COLO668 (cell line): Measurements from ENCODE around the gene CACNA2D4.
A peak's percentile ranks its signal among the peaks of the same experiment; 100 is the strongest.

Experiments
- DNase-seq: peaks from one replicate; lab custom pipeline; 2025; ENCODE audit not compliant: unreplicated experiment; lab: John Stamatoyannopoulos, UW

CACNA2D4 gene

GRCh38 chr12:1917172-1918070, 1.0 kb downstream of the CACNA2D4 start:
- DNase-seq, result no peak

- no peak for DNase-seq
These were observed 1.9 kb downstream of the CACNA2D4 start for GRCh38 chr12:1916371-1917171.

- no peak for DNase-seq
These were observed 3.1 kb downstream of the CACNA2D4 start for GRCh38 chr12:1915082-1915968.

GRCh38 chr12:1914114-1914911, 4.1 kb downstream of the CACNA2D4 start:
- DNase-seq, result no peak

GRCh38 chr12:1913377-1914113, 4.9 kb downstream of the CACNA2D4 start:
- no peak for DNase-seq

- no peak for DNase-seq
These were observed 5.7 kb downstream of the CACNA2D4 start for GRCh38 chr12:1912580-1913376.

GRCh38 chr12:1911598-1912575, 6.6 kb downstream of the CACNA2D4 start:
- peak; percentile 73 for DNase-seq

- DNase-seq, result no peak
These were observed 8.0 kb downstream of the CACNA2D4 start for GRCh38 chr12:1910468-1910867.

GRCh38 chr12:1908758-1909157, 9.7 kb downstream of the CACNA2D4 start:
- no peak for DNase-seq

- peak; percentile 25 for DNase-seq
These were observed 10.5 kb downstream of the CACNA2D4 start for GRCh38 chr12:1907652-1908611.

GRCh38 chr12:1906579-1906978, 11.9 kb downstream of the CACNA2D4 start:
- DNase-seq, result no peak

GRCh38 chr12:1904875-1905274, 13.6 kb downstream of the CACNA2D4 start:
- DNase-seq, result no peak

- DNase-seq, result no peak
These were observed 21.5 kb downstream of the CACNA2D4 start for GRCh38 chr12:1896964-1897363.

GRCh38 chr12:1890810-1891209, 27.6 kb downstream of the CACNA2D4 start:
- no peak for DNase-seq

- no peak for DNase-seq
These were observed 28.2 kb downstream of the CACNA2D4 start for GRCh38 chr12:1890119-1890703.

- no peak for DNase-seq
These were observed 29.5 kb downstream of the CACNA2D4 start for GRCh38 chr12:1888923-1889322.
